D721Med (cell line): ENCODE results near the gene SH3RF3.

Source experiments
- DNase-seq: peaks from one replicate; pipeline ENCODE4 v3.0.0; 2011; ENCODE audit warnings: low spot score; ENCODE audit not compliant: insufficient read length
- FAIRE-seq: peaks from 2 replicates; lab custom pipeline; 2011; peaks lifted over from hg19 to GRCh38; lab: Jason Lieb, UNC
- TF ChIP-seq, protein P1 (sequence below): IDR thresholded peaks from 2 replicates; pipeline ENCODE4 v1.5.1; 2012; ENCODE audit warnings: mild to moderate bottlenecking, control low read depth; ENCODE audit not compliant: insufficient read depth; ENCODE audit errors: missing control alignments

The SH3RF3 gene

GRCh38 chr2:109126501-109126860 lies 2.5 kb upstream of the SH3RF3 start:
- DNase-seq: no peak
- TF ChIP-seq, protein P1, sequence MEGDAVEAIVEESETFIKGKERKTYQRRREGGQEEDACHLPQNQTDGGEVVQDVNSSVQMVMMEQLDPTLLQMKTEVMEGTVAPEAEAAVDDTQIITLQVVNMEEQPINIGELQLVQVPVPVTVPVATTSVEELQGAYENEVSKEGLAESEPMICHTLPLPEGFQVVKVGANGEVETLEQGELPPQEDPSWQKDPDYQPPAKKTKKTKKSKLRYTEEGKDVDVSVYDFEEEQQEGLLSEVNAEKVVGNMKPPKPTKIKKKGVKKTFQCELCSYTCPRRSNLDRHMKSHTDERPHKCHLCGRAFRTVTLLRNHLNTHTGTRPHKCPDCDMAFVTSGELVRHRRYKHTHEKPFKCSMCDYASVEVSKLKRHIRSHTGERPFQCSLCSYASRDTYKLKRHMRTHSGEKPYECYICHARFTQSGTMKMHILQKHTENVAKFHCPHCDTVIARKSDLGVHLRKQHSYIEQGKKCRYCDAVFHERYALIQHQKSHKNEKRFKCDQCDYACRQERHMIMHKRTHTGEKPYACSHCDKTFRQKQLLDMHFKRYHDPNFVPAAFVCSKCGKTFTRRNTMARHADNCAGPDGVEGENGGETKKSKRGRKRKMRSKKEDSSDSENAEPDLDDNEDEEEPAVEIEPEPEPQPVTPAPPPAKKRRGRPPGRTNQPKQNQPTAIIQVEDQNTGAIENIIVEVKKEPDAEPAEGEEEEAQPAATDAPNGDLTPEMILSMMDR: no peak
- FAIRE-seq: no peak

DNA sequence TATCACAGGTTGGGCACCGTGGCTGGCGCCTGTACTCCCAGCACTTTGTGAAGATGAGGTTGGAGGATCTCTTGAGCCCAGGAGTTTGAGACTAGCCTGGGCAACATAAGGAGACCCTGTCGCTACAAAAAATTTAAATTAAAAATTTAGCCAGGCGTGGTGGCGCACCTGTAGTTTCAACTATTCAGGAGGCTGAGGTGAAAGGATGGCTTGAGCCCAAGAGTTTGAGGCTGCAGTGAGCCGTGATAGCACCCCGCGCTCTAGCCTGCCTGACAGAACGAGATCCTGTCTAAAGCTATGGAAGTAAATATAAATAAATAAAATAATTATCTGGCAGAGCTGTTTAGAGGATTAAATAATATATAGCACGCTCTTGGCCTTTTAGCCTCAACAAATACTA lies 1.4 kb upstream of the SH3RF3 start:
- no peak for DNase-seq
- FAIRE-seq: no peak
- TF ChIP-seq, protein P1: no peak

- DNase-seq (peak; percentile 89), FAIRE-seq (no peak)
- TF ChIP-seq, protein P1: peak; percentile 94
Observed at GRCh38 chr2:109128048-109128615, 873 bp upstream of the SH3RF3 start.

DNA sequence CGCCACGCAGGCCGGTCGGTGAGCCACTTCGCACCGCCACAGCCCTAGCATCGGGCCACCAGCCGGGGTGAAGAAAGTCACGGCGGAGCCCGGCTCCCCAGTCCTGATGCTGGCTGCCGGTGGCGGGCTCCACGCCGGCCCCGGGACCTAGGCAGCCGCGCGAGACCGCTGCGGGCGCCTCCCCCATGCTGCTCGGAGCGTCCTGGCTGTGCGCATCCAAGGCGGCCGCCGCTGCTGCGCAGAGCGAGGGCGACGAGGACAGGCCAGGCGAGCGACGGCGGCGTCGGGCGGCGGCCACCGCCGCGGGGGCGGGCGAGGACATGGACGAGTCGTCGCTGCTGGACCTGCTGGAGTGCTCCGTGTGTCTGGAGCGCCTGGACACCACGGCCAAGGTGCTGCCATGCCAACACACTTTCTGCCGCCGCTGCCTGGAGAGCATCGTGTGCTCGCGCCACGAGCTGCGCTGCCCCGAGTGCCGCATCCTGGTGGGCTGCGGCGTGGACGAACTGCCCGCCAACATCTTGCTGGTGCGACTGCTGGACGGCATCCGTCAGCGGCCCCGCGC lies 433 bp downstream of the SH3RF3 start:
- DNase-seq (no peak), FAIRE-seq (no peak)
- TF ChIP-seq, protein P1: no peak

GRCh38 chr2:109129921-109130722 lies 1.1 kb downstream of the SH3RF3 start:
- DNase-seq: no peak
- TF ChIP-seq, protein P1: no peak
- FAIRE-seq: no peak

DNA sequence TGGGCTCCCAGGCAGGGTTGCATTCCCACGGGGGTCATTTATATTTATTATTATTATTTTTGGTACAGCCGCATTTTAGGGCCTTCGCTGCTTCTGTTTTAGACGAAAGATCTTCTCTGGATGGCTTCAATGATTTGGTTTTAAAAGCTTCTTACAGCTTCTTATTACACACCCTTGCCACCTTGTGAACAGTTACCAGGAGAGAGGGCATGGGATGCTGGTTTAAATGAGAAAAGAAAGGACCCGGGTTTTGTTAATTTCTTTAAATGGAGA lies 1.7 kb downstream of the SH3RF3 start:
- TF ChIP-seq, protein P1: no peak
- no peak for DNase-seq
- no peak for FAIRE-seq

DNA sequence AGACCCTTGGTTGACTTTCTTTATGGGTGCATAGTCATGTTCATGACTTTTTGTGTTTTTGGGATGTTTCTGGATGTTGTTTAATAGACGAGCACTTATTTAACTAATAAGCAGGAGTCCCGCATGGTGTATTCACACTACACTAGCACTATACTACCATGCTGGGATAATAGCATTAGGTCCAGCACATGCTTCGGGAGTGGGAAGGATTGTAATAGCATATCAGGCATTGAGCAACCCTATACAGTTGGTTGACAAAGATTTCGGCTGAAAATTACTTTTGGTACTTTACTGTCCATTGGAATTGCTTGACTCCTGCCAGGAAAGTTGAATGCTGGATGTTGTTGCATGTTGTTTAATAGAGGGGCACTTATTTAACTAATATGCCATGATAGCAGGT lies 2.8 kb downstream of the SH3RF3 start:
- TF ChIP-seq, protein P1: no peak
- FAIRE-seq: peak; percentile 16

More for the DNA sequence above, 2.8 kb downstream of the SH3RF3 start:
- no peak for DNase-seq
